ENCODE data around the gene RNU6-8.

GRCh38 chr14:32225378-32225920 is 22.4 kb upstream of the RNU6-8 start:
- TF ChIP-seq, protein P1, sequence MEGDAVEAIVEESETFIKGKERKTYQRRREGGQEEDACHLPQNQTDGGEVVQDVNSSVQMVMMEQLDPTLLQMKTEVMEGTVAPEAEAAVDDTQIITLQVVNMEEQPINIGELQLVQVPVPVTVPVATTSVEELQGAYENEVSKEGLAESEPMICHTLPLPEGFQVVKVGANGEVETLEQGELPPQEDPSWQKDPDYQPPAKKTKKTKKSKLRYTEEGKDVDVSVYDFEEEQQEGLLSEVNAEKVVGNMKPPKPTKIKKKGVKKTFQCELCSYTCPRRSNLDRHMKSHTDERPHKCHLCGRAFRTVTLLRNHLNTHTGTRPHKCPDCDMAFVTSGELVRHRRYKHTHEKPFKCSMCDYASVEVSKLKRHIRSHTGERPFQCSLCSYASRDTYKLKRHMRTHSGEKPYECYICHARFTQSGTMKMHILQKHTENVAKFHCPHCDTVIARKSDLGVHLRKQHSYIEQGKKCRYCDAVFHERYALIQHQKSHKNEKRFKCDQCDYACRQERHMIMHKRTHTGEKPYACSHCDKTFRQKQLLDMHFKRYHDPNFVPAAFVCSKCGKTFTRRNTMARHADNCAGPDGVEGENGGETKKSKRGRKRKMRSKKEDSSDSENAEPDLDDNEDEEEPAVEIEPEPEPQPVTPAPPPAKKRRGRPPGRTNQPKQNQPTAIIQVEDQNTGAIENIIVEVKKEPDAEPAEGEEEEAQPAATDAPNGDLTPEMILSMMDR (IDR thresholded peaks at IDR 0.05), result no peak
- TF ChIP-seq POLR2A (IDR thresholded peaks at IDR 0.05), result no peak
